ENCODE results near the gene TRIM26.
"Not testable (repeated sequence)": the region's sequence is repeated elsewhere in the genome, so short reads cannot be mapped to it uniquely, and the experiment has no call there.

The TRIM26 gene

GRCh38 chr6:30167101-30167500, 46.1 kb downstream of the TRIM26 start:
- H3K9me3 ChIP-seq (ENCODE audit: insufficient read depth, low read length) = no peaks in the 10 kb centered on the region
- TF ChIP-seq, protein P1, sequence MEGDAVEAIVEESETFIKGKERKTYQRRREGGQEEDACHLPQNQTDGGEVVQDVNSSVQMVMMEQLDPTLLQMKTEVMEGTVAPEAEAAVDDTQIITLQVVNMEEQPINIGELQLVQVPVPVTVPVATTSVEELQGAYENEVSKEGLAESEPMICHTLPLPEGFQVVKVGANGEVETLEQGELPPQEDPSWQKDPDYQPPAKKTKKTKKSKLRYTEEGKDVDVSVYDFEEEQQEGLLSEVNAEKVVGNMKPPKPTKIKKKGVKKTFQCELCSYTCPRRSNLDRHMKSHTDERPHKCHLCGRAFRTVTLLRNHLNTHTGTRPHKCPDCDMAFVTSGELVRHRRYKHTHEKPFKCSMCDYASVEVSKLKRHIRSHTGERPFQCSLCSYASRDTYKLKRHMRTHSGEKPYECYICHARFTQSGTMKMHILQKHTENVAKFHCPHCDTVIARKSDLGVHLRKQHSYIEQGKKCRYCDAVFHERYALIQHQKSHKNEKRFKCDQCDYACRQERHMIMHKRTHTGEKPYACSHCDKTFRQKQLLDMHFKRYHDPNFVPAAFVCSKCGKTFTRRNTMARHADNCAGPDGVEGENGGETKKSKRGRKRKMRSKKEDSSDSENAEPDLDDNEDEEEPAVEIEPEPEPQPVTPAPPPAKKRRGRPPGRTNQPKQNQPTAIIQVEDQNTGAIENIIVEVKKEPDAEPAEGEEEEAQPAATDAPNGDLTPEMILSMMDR (IDR thresholded peaks at IDR 0.05; ENCODE audit: insufficient read depth, low read length, poor library complexity, severe bottlenecking) = no peak
- no peak for TF ChIP-seq EZH2phosphoT487 (conservative IDR thresholded peaks at IDR 0.05; ENCODE audit: low read length)
- no peaks in the 10 kb centered on the region for H4K20me1 ChIP-seq (ENCODE audit: low read depth, low read length)
- H3F3A ChIP-seq (ENCODE audit: insufficient read depth) = no peaks in the 10 kb centered on the region
- H2AFZ ChIP-seq (ENCODE audit: low read depth, low read length, severe bottlenecking) = no peak overlapping the region
- H3K79me2 ChIP-seq (ENCODE audit: insufficient read depth, low read length) = no peaks in the 10 kb centered on the region
- no peak overlapping the region for H3K4me2 ChIP-seq (ENCODE audit: low read depth, low read length, poor library complexity, severe bottlenecking)
- no peaks in the 10 kb centered on the region for H3K9me2 ChIP-seq (replicated peaks; ENCODE audit: insufficient read depth, low read length)
- no peaks in the 10 kb centered on the region; the same call in 1 of the 2 replicates for H3K27me3 ChIP-seq (ENCODE audit: low read length)
- no peaks in the 10 kb centered on the region for H3K36me3 ChIP-seq (ENCODE audit: low read length)
- H3K27ac ChIP-seq (ENCODE audit: low read depth, low read length) = no peak overlapping the region
- H3K9ac ChIP-seq (ENCODE audit: low read length) = no peak overlapping the region
- H3K4me3 ChIP-seq (ENCODE audit: insufficient read depth, low read length, poor library complexity, severe bottlenecking) = no peak overlapping the region

DNA sequence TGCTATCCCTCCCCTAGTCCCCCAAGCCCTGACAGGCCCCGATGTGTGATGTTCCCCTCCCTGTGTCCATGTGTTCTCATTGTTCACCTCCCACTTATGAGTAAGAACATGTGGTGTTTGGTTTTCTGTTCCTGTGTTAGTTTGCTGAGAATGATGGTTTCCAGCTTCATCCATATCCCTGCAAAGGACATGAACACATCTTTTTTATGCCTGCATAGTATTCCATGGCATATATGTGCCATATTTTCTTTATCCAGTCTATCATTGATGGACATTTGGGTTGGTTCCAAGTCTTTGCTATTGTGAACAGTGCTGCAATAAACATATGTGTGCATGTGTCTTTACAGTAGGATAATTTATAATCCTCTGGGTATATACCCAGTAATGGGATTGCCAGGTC, 48.0 kb downstream of the TRIM26 start:
- H3K36me3 ChIP-seq (ENCODE audit: low read length); H4K20me1 ChIP-seq (ENCODE audit: low read depth, low read length); H2AFZ ChIP-seq (ENCODE audit: low read depth, low read length, severe bottlenecking); H3K9ac ChIP-seq (ENCODE audit: low read length); H3K4me2 ChIP-seq (ENCODE audit: low read depth, low read length, poor library complexity, severe bottlenecking); H3K79me2 ChIP-seq (ENCODE audit: insufficient read depth, low read length); H3K27ac ChIP-seq (ENCODE audit: low read depth, low read length); H3K27me3 ChIP-seq (ENCODE audit: low read length); H3K9me3 ChIP-seq (ENCODE audit: insufficient read depth, low read length); H3F3A ChIP-seq (ENCODE audit: insufficient read depth); H3K9me2 ChIP-seq (replicated peaks; ENCODE audit: insufficient read depth, low read length); H3K4me3 ChIP-seq (ENCODE audit: insufficient read depth, low read length, poor library complexity, severe bottlenecking): not testable (repeated sequence)

DNA sequence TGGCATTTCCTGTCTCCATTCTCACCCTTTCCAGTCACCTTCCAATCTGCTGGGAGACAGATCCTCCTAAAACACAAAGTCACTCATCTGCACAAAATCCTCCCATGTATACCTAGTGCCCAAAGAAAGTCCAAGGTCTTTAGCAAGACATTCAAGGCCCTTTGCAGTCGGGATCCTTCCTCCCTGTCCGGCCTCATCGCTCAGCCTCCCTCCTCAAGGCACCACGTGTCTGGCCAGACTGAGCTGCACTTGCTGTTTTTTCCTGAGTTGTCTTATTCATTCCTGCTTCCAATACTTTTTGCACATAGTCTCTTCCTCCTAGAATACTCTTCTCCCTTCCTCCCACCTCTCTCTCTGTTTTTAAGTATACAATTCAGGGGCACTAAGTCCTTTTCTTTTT, 48.5 kb downstream of the TRIM26 start:
- H3K27me3 ChIP-seq (ENCODE audit: low read length) = no peaks in the 10 kb centered on the region; the same call in 1 of the 2 replicates
- no peak for TF ChIP-seq EZH2phosphoT487 (conservative IDR thresholded peaks at IDR 0.05; ENCODE audit: low read length)
- TF ChIP-seq, protein P1 (IDR thresholded peaks at IDR 0.05; ENCODE audit: insufficient read depth, low read length, poor library complexity, severe bottlenecking) = no peak
- no peaks in the 10 kb centered on the region for H3K79me2 ChIP-seq (ENCODE audit: insufficient read depth, low read length)
- H3F3A ChIP-seq (ENCODE audit: insufficient read depth) = no peaks in the 10 kb centered on the region
- H3K9ac ChIP-seq (ENCODE audit: low read length) = no peak overlapping the region
- no peaks in the 10 kb centered on the region for H3K36me3 ChIP-seq (ENCODE audit: low read length)
- no peak overlapping the region for H3K27ac ChIP-seq (ENCODE audit: low read depth, low read length)
- H3K9me3 ChIP-seq (ENCODE audit: insufficient read depth, low read length) = no peaks in the 10 kb centered on the region
- no peaks in the 10 kb centered on the region for H4K20me1 ChIP-seq (ENCODE audit: low read depth, low read length)
- H3K4me2 ChIP-seq (ENCODE audit: low read depth, low read length, poor library complexity, severe bottlenecking) = no peak overlapping the region
- H3K9me2 ChIP-seq (replicated peaks; ENCODE audit: insufficient read depth, low read length) = no peaks in the 10 kb centered on the region
- no peak overlapping the region for H2AFZ ChIP-seq (ENCODE audit: low read depth, low read length, severe bottlenecking)
- H3K4me3 ChIP-seq (ENCODE audit: insufficient read depth, low read length, poor library complexity, severe bottlenecking) = no peak overlapping the region

DNA sequence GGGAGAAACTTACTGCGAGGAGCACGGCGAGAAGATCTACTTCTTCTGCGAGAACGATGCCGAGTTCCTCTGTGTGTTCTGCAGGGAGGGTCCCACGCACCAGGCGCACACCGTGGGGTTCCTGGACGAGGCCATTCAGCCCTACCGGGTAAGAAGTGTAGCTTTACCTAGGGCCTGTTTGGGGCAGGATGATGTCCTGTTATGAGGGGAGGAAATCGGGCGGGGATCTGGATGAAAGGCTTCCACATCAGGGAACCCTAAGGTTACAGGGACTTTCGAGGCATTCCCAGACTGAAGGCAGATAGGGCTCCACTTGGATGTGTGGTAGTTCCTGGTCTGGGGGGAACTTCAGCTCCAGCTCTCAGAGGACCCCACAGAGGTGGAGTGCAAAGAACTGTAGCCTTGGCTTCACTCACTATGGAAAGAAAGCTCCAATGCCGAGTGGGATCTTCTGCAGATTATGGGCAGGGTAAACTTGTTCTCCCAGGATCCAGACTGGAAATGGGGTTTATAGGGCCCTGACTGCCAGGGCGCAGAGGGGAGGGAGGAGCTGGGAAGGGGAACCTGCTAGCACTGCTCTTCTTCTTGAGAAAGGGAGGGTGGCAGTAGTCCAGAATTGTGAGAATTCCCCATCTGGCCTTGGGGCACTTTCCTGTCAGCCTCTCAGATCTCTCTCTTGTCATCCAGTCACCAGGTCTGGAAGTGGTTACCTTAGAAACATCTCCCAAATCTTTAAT, 49.1 kb downstream of the TRIM26 start:
- Histone ChIP-seq H3K36me3 (ENCODE audit: low read length) (no peaks in the 10 kb centered on the region), H2AFZ (ENCODE audit: low read depth, low read length, severe bottlenecking) (no peak overlapping the region), H3K27me3 (ENCODE audit: low read length) (no peaks in the 10 kb centered on the region; the same call in 1 of the 2 replicates), H3K27ac (ENCODE audit: low read depth, low read length) (no peak overlapping the region), H3K4me2 (ENCODE audit: low read depth, low read length, poor library complexity, severe bottlenecking) (no peak overlapping the region), H3K4me3 (ENCODE audit: insufficient read depth, low read length, poor library complexity, severe bottlenecking) (no peak overlapping the region), H3K9me2 (replicated peaks; ENCODE audit: insufficient read depth, low read length) (no peaks in the 10 kb centered on the region), H4K20me1 (ENCODE audit: low read depth, low read length) (no peaks in the 10 kb centered on the region), H3K9me3 (ENCODE audit: insufficient read depth, low read length) (no peaks in the 10 kb centered on the region), H3K79me2 (ENCODE audit: insufficient read depth, low read length) (no peaks in the 10 kb centered on the region), H3K9ac (ENCODE audit: low read length) (no peak overlapping the region), H3F3A (ENCODE audit: insufficient read depth) (no peaks in the 10 kb centered on the region)
- TF ChIP-seq, protein P1 (IDR thresholded peaks at IDR 0.05; ENCODE audit: insufficient read depth, low read length, poor library complexity, severe bottlenecking) = no peak

Measured in SU-DHL-6 (cell line).